Glutamatergic neuron (in vitro differentiated cells): ENCODE results near the gene NTSR2. TPM values are rescaled to one million over a fixed set of nuclear protein-coding genes. Genes with fewer than 3 reads are reported as not detected.

Experiments used
- DNase-seq: peaks from one replicate; pipeline ENCODE4 v3.0.0; 2022
- H3K27ac Mint-ChIP-seq: one replicate; pipeline ENCODE4 v1.8.0; 2020; ENCODE audit warnings: mild to moderate bottlenecking, mixed read lengths, inconsistent platforms; ENCODE audit not compliant: unreplicated experiment
- H3K27me3 Mint-ChIP-seq: one replicate; pipeline ENCODE4 v1.8.0; 2020; ENCODE audit warnings: mild to moderate bottlenecking, moderate library complexity, mixed read lengths, inconsistent platforms; ENCODE audit not compliant: unreplicated experiment
- H3K36me3 Mint-ChIP-seq: one replicate; pipeline ENCODE4 v1.8.0; 2020; ENCODE audit warnings: mild to moderate bottlenecking, mixed read lengths, inconsistent platforms; ENCODE audit not compliant: unreplicated experiment
- H3K4me1 Mint-ChIP-seq: one replicate; pipeline ENCODE4 v1.8.0; 2020; ENCODE audit warnings: mild to moderate bottlenecking, low read depth, mixed read lengths, inconsistent platforms; ENCODE audit not compliant: unreplicated experiment
- H3K4me3 Mint-ChIP-seq: one replicate; pipeline ENCODE4 v1.8.0; 2020; ENCODE audit warnings: mild to moderate bottlenecking, mixed read lengths, inconsistent platforms; ENCODE audit not compliant: unreplicated experiment
- H3K9me3 Mint-ChIP-seq: one replicate; pipeline ENCODE4 v1.8.0; 2020; ENCODE audit warnings: mild to moderate bottlenecking, moderate library complexity, mixed read lengths, inconsistent platforms; ENCODE audit not compliant: unreplicated experiment
- total RNA-seq: library from RNA; stranded (reverse); fragmentation: NEBNext Ultra II Directional; extraction: Animal tissue kit (Norgen Biotek cat#: 25700); gene quantifications from one replicate; pipeline ENCODE4 v1.2.1, GENCODE V29; 2021; ENCODE audit not compliant: unreplicated experiment
- TF ChIP-seq, protein P1 (sequence below): fragments of 200-600 bp; sonication (generic); IDR thresholded peaks from one replicate; pipeline ENCODE4 v1.5.0; 2021; ENCODE audit not compliant: partially characterized antibody, unreplicated experiment

NTSR2 gene
- total RNA-seq, 1 donor from 2014 or later = not detected

DNA sequence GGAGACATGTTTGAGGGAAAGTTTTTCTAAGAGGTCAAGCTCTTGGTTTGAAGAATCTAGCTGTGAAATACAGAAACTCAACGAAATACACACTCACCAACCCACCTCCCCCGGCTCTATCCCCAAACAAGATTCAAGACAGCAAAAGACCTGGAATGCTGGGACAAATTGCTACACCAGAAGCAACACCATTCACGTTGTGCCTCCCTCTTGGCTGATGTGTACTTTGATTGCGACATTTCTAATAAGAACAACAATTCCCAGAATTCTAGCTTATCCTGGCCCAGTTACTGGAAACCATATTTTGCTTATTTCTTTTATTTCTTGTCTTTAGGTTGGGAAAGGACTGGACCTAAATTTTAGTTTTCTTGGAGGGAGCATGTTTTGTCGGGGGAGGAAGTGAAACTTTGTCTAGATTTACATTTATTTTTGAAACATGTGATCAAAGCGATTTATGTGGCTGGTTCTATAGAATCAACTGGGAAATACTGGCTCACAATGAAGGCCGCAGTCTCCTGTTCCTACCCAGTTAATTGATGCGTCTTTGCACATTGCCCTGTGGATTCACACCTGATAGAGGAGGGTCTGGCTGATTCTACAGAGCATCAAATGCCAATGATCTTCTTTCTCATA lies 46.8 kb upstream of the NTSR2 start:
- Mint-ChIP-seq H3K4me3 (no peak overlapping the region), H3K9me3 (peaks cover 3% of the 10 kb centered on the region), H3K36me3 (no peaks in the 10 kb centered on the region), H3K27me3 (peaks cover 6% of the 10 kb centered on the region), H3K27ac (no peak overlapping the region), H3K4me1 (peaks cover 3% of the 10 kb centered on the region)
- TF ChIP-seq, protein P1, sequence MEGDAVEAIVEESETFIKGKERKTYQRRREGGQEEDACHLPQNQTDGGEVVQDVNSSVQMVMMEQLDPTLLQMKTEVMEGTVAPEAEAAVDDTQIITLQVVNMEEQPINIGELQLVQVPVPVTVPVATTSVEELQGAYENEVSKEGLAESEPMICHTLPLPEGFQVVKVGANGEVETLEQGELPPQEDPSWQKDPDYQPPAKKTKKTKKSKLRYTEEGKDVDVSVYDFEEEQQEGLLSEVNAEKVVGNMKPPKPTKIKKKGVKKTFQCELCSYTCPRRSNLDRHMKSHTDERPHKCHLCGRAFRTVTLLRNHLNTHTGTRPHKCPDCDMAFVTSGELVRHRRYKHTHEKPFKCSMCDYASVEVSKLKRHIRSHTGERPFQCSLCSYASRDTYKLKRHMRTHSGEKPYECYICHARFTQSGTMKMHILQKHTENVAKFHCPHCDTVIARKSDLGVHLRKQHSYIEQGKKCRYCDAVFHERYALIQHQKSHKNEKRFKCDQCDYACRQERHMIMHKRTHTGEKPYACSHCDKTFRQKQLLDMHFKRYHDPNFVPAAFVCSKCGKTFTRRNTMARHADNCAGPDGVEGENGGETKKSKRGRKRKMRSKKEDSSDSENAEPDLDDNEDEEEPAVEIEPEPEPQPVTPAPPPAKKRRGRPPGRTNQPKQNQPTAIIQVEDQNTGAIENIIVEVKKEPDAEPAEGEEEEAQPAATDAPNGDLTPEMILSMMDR = no peak
- DNase-seq = no peak

DNA sequence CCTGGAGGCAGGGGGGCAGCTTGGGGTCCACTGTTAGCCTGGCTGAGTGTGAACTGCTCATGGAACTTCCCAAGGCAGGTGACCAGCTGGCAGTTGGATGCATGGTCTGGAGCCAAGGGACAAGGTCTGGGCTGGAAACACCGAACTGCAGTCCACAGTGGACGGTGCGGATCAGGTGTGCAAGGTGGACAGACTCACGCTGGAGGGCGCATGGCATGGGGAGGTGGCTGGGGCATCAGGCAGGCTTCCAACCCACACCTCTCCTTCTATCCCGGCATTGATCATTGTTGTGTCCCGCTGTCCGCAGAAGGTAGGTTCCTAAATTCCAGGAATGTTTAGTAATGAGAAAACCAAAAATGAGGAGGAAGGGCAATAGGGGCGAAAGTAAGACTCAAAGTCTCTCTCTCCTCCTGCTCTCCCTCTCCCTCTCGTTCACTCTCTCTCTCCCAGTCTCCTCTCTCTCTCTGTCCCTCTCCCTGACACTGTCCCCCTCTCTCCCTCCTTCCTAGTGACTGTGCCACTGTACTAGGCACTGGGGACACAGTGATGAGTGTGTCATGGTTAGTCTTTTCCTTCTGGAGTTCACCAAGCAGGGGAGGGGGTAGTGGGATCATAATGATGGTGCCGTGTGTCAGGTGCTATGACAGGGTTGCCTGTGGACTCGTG lies 46.1 kb upstream of the NTSR2 start:
- H3K4me3 Mint-ChIP-seq = no peak overlapping the region
- peaks cover 3% of the 10 kb centered on the region for H3K4me1 Mint-ChIP-seq
- H3K36me3 Mint-ChIP-seq = no peaks in the 10 kb centered on the region
- H3K27me3 Mint-ChIP-seq = peaks cover 8% of the 10 kb centered on the region
- TF ChIP-seq, protein P1 = no peak
- DNase-seq = no peak
- H3K9me3 Mint-ChIP-seq = peaks cover 3% of the 10 kb centered on the region
- no peak overlapping the region for H3K27ac Mint-ChIP-seq

DNA sequence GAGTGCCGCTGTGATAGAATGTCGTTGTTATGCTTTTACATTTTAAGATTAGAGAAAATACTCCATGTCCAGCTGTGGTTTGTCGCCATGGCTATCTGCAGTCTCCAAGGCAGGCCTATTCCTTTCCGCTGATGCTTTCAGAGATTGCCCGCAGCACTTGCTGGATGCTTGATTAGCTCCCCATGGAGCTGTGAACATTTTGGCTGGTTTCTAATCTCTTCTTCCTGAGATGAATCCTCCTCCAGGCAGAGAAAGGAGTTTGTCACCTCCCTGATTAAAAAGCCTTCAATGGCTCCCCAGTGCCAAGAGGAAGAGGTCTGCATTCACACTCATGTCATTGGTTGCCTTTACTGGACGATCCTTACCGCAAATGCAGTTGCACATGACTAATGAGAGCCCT lies 43.8 kb upstream of the NTSR2 start:
- DNase-seq = no peak
- H3K4me3 Mint-ChIP-seq = no peak overlapping the region
- H3K27ac Mint-ChIP-seq = no peak overlapping the region
- peaks cover 3% of the 10 kb centered on the region for H3K9me3 Mint-ChIP-seq
- no peaks in the 10 kb centered on the region for H3K36me3 Mint-ChIP-seq
- peaks cover 5% of the 10 kb centered on the region for H3K27me3 Mint-ChIP-seq
- H3K4me1 Mint-ChIP-seq = no peaks in the 10 kb centered on the region
- TF ChIP-seq, protein P1 = no peak

DNA sequence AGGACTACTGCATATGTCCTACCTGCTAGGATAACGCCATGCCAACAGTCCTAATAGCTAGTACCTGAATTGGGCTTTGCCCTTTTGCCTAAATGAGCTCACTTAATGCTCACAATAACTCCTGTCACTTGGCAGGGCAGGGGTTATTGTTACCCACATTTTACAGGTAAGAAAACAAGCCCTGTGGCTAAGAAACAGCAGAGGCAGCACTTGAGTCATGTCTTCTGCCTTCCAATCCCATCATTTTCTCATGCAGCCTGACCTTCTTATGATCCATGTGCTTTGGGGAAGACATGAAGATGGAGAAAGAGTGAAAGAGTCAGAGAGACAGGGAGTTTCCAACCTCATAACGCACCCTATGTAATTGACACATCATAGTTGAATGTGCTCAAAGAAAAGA lies 42.9 kb upstream of the NTSR2 start:
- DNase-seq = no peak
- TF ChIP-seq, protein P1 = no peak
- no peaks in the 10 kb centered on the region for H3K36me3 Mint-ChIP-seq

DNA sequence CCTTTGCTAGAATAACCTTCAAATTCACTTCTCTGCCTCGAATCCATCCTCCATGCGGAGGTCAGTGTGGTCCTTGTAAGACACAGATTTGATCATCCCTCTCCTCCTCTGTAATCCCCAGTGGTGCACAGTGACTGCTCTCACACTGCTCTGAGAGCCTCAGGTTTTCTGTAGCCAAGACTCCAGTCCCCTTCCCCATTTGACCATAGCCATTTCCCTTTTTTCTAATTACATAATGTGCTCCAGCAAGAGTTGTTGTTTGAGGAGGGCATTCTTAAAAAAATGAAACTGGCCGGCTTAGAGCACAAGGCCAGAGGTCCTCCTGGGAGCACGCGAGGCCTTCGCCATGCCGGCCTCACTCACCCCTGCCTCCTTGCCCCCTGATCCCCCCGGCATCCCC lies 41.8 kb upstream of the NTSR2 start:
- H3K4me3 Mint-ChIP-seq = no peak overlapping the region

More for the DNA sequence above, 42.9 kb upstream of the NTSR2 start:
- Mint-ChIP-seq H3K27me3 (peaks cover 7% of the 10 kb centered on the region), H3K4me1 (no peaks in the 10 kb centered on the region), H3K27ac (no peak overlapping the region), H3K9me3 (peaks cover 3% of the 10 kb centered on the region), H3K4me3 (no peak overlapping the region)

More for the DNA sequence above, 41.8 kb upstream of the NTSR2 start:
- H3K36me3 Mint-ChIP-seq = peaks cover 7% of the 10 kb centered on the region
- peaks cover 7% of the 10 kb centered on the region for H3K9me3 Mint-ChIP-seq
- no peak for DNase-seq
- TF ChIP-seq, protein P1 = no peak
- H3K27ac Mint-ChIP-seq = no peak overlapping the region
- H3K27me3 Mint-ChIP-seq = peaks cover 7% of the 10 kb centered on the region
- H3K4me1 Mint-ChIP-seq = no peaks in the 10 kb centered on the region
